GM21529 (cell line): Measurements from ENCODE around the gene DOCK4.

Experiments
- ATAC-seq: cut with Tn5 transposase; IDR thresholded peaks from one replicate; pipeline ENCODE4 v1.9.1; 2021; ENCODE audit not compliant: unreplicated experiment

Gene DOCK4

DNA sequence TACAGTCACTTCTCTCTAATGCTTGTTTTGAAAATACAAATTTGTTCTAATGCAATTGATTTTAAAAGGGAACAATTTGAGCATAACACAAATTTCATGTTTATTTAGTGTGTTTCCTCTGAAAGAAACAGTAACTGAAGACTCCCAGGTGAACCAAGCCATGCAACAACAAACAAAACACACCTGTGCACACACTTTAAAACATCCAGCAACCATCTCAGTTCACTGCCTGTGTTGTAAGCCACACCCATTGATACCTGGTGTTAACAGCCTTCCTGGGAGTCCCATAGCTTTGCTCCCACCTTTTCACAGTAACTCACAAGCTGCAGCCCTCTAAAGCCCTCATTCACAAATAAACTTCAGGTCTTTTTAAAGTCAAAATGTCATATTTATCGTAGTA lies 89.3 kb downstream of the DOCK4 start:
- no peak for ATAC-seq

DNA sequence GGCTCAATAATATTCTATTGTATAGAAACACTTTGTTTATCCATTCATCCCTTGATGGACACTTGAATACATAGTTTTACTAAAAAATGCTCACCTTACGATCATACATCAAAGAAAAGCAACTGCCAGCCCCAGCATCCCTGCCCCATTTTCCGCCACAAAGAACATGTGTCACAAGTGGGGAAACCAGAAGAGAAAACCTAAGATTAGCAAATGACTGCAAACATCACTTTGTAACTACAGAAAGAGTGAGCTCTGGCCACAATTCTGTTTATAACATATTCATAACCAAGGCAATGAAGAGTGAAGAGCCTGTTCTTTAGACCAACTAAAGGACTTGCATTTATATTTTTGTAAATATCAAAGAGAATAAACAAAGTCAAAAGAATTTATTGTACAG lies 89.8 kb downstream of the DOCK4 start:
- no peak for ATAC-seq

GRCh38 chr7:112115880-112116279 lies 90.3 kb downstream of the DOCK4 start:
- ATAC-seq = no peak

DNA sequence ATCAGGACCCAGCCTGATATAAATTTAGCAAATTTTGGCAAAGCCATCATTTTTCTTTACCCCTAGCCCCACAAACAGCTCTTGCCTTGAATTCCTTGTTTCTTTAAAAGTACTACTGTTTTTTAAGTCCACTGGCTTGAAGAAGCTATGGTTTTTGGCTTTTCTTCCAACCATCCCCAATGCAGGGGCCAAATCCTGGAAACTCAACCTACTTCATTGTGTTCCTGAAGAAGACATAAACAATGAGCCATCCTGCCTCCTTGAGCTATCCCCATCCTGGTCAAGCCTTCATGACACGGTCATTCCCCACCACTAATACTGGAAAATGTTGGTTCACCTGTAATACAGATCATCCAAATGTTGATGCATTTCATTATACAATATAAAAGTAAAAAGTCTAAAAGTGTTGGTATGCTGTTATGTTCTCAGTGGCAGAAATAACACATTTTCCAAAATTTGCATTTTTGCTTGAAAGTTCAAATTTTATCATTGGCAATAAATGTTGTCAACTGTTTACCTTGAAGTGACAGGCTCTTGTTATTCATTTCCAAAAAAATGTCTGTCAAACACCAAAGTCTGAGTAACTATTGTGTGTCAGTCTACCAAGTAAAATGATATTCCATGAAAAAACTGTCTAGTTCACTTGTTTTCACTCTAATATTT lies 92.2 kb downstream of the DOCK4 start:
- no peak for ATAC-seq

GRCh38 chr7:112112822-112113255 lies 93.4 kb downstream of the DOCK4 start:
- ATAC-seq = no peak

DNA sequence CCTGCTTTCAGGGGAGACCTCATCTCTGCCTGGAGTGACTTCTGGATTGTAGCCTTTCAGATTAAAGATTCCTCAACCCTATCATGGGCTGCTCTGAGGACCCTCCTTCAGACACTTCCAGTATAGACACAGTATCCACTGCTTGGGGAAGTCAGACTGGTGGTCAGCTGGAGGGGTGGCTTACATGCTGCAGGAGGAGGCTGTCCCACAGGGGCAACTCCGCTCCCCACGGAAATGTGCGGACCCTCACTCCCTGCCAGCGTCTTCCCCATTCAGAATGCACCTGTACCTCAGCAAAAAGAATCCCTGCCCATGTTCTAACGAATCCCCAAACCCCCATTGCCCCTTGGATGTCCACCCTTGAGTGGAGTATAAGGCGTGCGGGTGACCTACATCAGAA lies 95.5 kb downstream of the DOCK4 start:
- no peak for ATAC-seq

- ATAC-seq = no peak
Observed at GRCh38 chr7:112110175-112110574, 96.0 kb downstream of the DOCK4 start.

DNA sequence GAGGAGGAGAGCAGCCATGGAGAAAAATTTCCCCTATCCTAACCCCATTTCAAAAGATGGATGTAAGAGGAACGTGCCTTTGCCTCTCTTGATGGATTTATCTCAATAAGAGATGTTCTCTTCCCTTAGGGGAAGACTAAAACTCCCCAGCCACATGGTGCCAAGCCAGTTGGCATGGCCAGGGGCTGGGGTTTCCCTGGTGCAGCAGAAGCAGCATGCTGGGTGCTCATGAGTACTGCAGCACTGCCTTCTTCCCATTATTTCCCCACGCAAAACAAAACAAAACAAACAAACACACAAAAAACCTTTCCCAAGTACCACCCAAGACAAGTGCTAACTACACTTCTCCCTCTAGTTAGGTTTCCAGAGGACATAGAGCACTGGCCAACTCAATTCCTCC lies 97.2 kb downstream of the DOCK4 start:
- ATAC-seq = no peak

DNA sequence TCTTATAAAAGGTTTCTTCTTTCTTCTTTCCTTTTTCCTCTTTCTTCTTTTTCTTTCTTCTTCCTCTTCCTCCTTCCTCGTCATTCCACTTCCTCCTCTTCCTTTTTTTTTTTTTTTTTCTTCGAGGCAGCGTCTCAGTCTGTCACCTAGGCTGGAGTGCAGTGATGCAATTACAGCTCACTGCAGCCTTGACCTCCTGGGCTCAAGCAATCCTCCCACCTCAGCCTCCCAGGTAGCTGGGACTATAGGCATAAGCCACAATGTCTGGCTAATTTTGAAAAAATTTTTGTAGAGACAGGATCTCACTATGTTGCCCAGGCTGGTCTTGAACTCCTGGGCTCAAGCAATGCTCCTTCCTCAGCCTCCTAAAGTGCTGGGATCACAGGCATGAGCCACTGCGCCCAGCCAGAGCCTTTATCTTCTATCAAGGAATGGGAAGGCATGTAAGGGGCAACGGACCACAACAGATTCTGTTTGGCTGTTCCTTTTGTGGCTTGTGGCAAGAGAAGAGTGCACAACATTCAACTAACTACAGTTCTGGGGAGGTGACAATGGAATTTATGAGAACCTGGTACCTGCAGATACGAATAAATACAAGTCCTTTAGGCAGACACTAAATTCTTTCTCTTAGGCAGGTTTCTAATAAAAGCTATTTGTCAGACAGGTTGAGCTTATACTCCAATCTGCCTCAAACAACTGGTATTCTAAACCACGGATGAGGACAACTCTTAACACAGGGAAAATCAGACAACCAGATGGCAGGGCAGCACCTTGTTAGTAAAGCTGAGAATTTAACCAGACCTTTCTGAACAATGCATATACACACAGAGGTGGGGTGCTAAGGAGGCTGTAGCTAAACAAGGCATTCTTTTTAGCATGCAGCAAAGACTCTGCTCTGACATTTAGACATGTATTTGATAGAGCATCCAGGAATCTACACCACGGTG lies 100.3 kb downstream of the DOCK4 start:
- ATAC-seq = no peak

DNA sequence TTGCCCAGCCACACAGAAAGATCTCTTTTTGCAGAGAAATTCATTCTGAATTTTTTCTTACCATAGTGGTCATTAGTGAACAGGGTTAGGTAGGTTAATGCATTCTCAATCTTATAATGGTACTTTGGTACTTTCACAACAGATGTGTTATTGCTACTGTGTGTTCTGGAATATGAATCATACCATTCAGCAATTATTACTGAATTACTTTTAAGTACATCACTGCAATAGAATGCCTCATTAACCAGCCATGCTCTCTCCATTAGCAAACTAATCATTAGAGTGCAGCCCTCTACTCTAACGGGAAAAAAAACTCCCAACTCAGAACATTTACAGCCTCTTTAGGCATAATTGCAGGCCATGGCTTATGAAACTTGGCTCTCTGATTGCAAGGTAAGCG lies 102.1 kb downstream of the DOCK4 start:
- no peak for ATAC-seq

GRCh38 chr7:112103246-112103645 lies 103.0 kb downstream of the DOCK4 start:
- ATAC-seq = no peak

- ATAC-seq = no peak
Observed at GRCh38 chr7:112101201-112101846, 104.9 kb downstream of the DOCK4 start.

DNA sequence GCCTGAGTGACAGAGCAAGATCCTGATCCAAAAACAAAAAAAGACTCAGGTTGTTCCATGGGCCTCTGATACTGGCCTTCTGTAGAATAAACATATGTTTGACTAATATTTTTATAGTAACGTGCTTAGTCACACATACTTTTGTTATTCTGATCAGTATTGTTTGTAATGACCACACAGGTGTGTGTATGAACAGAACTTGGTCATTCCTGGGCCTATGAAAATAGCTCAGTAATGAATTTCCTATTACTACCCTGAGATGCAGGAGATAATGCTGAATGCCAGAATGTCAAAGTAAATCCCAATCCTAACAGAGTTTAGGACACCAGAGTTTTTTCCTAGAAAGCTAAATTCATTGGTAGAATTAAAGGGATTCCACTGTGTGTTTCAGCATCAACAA lies 108.7 kb downstream of the DOCK4 start:
- no peak for ATAC-seq

DNA sequence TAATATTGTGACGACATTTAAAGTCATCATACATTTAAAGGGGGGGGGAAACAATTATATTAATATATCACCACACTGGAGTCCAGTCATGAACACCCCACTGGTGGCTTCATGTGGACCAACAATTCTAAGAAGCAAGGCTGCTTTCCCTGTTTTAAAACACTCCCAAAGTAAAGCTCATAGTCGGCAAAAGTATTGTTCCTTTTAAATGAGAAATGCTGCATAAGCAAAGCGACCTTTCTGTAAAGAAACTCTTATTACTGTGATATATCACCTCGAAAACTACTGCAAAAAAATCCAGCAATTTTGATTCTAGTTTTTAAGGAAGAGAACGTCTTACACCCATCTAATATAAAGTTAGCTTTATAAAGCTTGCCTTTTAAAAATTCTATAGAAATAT lies 112.8 kb downstream of the DOCK4 start:
- no peak for ATAC-seq

- ATAC-seq = no peak
Observed at GRCh38 chr7:112092709-112093395, 113.3 kb downstream of the DOCK4 start.

DNA sequence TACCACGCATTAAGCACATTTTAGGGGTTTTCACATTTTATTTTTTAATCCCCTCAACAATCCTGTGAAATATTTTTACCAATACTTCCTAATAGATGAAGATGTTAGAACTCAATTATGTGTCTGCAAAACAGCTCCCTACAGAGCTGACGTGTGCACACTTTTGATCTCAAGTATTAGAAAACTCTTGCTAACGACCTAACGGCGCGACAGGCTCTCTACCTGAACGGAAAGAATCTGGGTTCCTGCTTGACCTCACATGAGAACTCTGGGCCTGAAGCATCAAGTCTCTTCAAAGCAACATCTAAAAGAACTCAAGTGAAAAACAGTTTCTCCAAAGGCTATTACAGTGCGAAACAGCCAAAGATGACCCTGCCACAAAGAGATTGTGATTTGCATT lies 113.9 kb downstream of the DOCK4 start:
- no peak for ATAC-seq

GRCh38 chr7:112091768-112092167 lies 114.4 kb downstream of the DOCK4 start:
- ATAC-seq = no peak

GRCh38 chr7:112089551-112089950 lies 116.6 kb downstream of the DOCK4 start:
- ATAC-seq = no peak

DNA sequence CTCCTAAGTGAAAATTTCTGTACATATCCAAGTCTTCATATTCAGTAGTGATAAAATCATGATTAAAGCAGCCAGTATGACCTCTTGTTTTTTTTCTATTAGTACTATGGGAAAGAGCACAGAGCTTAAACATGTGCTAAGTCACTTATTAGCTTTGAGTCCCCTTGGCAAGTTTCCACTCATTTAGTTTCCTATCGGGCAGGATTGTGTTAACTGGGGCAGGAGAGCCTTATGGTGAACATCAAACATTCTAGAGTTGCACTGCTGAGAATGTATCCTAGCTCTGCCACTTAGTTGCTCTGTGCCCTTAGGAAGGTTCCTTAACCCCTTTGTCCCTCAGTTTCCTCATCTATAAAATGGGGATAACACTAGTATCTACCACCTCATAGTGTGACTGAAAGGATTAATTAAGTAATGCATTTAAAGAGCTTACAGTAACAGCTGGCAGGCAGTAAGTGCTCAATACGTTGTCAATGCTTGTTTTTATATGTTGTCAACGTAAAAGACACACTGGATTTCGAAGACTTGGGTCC lies 117.6 kb downstream of the DOCK4 start:
- ATAC-seq = no peak

- no peak for ATAC-seq
Observed at GRCh38 chr7:112086496-112087254, 119.5 kb downstream of the DOCK4 start.
